NOMO-1 treated with dmso at 0.1 percent for 144 hours (cell line): ENCODE measurements around the gene TMC7.

Source experiments
- DNase-seq: peaks from one replicate; lab custom pipeline; 2025; ENCODE audit not compliant: unreplicated experiment; lab: John Stamatoyannopoulos, UW

Gene TMC7

DNA sequence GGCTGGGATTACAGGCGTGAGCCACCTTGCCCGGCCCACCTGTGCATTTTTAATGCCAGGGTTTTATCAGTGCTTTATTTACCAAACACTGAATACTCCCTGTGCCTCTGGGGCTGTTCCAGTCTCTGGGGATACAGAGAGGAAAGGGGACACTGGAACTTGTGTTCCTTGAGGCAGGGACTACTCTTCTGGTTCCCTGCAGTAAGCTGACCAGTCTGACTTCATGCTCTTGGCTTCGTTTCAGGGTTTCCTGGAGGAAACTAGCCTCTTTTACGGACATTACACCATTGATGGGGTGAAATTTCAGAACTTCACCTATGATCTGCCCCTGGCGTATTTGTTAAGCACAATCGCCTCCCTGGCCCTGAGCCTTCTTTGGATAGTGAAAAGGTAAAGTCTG is 46.2 kb downstream of the TMC7 start:
- DNase-seq, result no peak

DNA sequence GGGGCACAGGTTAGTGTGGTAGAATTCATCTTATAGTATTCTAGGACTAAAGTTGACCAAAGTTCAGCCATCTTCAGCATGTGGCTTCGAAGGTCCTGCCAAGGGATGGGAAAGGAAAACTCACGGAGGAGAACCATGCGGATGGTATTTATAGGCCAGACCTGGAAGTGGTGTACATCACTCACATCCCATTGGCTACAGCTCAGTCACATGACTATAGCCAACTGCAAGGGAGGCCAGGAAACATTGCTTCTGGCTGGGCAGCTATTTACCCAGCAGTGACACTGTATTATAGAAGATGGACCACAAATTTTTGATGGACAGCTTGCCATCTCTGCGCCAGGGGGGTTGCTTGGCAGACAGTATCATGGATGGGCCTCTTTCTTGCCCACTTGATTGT is 48.0 kb downstream of the TMC7 start:
- DNase-seq, result no peak

- no peak for DNase-seq
Observed at GRCh38 chr16:19033761-19034160, 50.0 kb downstream of the TMC7 start.

- DNase-seq, result no peak
Observed at GRCh38 chr16:19040400-19040799, 56.7 kb downstream of the TMC7 start.

- no peak for DNase-seq
Observed at GRCh38 chr16:19044769-19045168, 61.0 kb downstream of the TMC7 start.

DNA sequence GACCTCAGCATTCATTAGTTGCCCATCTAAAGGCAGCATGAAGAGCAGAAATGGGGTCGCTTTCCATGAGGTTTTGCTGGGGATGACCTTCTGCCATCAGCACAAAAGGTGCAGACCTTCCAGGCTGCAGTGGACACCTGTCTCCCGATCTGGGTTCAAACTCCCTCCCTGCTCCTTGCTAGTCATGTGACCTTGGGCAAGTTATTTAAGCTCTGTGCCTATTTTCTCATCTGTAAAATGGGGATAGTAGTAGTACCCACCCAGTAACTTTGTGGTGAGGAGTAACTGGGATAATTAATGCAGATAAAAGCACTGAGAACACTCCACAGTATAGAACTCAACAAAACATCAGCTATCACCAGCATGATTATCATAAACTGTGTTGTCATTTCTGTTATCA is 62.3 kb downstream of the TMC7 start:
- DNase-seq, result no peak

DNA sequence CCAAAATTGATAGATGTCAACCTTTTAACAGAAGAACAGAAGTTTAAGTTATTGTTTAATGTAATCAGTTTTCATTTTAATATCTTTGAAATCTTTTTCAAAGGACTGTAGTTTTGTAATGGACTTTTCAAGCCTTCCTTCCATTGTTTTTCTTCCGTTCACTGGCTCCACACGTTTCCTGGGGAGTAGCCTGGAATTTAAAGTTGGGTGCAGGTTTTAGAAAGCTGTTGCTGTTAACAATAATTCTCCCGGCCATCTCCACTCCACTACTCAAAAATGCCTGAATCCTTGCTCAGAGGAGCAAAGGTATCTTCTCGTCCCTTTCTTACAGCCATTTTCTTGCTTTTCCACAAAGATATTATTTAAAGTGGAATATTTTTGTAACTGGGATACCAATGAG is 79.0 kb downstream of the TMC7 start:
- DNase-seq, result no peak

DNA sequence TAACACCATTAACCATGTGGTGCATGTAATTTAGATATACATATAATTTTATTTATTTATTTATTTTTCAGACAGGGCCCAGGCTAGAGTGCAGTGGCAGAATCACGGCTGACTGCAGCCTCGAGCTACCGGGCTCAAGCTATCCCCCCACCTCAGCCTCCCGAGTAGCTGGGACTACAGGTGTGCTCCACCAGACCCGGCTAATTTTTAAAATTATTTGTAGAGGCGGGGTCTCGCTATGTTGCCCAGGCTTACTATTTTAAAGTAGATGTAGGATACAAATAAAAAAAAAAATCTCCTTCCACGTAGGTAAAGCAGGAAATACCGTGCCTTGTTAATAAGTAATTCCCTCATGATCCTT is 83.2 kb downstream of the TMC7 start:
- no peak for DNase-seq

GRCh38 chr16:19067349-19068236 is 83.9 kb downstream of the TMC7 start, which contains the start of gene COQ7:
COQ7 (plus strand) TSS chr16:19067614; CDS start chr16:19067665, 51 bp downstream.
- DNase-seq, result peak; percentile 99

GRCh38 chr16:19068237-19068815 is 84.6 kb downstream of the TMC7 start:
- DNase-seq, result no peak

DNA sequence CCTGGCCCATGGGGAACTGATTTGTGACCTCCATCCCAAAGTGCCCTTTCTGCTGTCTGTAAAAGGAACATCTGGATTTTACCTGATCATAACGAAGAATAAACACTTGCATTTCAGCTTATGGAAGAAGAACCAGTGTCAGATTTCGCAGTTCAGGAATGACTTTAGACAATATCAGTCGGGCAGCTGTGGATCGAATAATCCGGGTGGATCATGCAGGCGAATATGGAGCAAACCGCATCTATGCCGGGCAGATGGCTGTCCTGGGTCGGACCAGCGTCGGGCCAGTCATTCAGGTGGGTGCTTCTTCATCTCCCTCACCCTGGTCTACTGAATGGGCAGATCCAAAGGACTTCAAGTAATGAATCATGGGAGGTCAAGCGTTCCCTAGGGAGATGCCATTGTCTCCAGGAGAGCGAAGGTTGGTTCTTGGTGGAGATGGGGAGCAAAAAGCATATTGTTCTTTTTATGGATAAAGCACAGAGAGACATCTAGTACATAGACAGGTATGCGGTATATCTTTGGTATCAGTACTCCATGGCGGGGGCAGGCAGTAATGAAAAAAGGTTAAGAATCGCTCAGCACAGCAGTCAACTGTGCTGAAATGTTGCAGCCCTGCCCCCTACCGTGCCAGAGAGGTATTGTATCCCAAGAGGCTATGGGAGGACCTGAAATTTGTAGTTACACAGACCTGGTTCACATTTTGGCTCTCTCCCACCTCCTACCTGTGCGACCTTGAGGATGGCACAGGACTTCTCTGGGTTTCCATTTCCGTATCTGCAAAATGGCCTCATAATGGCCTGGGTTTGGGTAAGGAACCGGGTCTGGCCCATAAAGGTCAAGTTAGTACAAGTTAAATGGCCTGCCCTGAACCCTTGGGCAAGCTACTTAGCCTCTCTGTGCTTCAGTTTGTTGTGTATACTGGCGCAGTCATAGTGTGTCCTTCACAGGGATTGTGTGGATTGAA is 88.4 kb downstream of the TMC7 start:
- DNase-seq, result peak; percentile 15

- peak; percentile 18 for DNase-seq
Observed at GRCh38 chr16:19073344-19073743, 89.6 kb downstream of the TMC7 start.

- no peak for DNase-seq
Observed at GRCh38 chr16:19073863-19074262, 90.1 kb downstream of the TMC7 start.

DNA sequence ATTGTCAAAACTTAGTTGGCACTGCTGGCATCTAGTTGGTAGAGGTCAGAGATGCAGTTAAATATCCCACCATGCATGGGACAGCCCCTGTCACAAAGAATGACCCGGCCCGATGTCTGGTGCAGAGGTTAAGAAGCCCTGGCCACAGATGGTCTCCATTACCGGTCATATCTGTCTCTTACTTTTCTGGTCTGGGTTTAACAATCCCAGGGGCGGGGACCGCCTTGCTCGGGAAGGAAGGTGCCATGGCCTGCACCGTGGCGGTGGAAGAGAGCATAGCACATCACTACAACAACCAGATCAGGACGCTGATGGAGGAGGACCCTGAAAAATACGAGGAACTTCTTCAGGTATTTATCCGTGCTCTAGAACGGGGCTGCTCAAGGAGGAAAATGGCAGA is 91.8 kb downstream of the TMC7 start:
- DNase-seq, result no peak

GRCh38 chr16:19077879-19078278 is 94.1 kb downstream of the TMC7 start:
- DNase-seq, result no peak

- DNase-seq, result no peak
Observed at GRCh38 chr16:19083670-19084069, 99.9 kb downstream of the TMC7 start.

GRCh38 chr16:19084139-19084538 is 100.4 kb downstream of the TMC7 start:
- DNase-seq, result no peak

- DNase-seq, result no peak
Observed at GRCh38 chr16:19084879-19085278, 101.1 kb downstream of the TMC7 start.

GRCh38 chr16:19085679-19086200 is 102.0 kb downstream of the TMC7 start:
- DNase-seq, result no peak

GRCh38 chr16:19086322-19087199 is 102.8 kb downstream of the TMC7 start:
- peak; percentile 96 for DNase-seq
